ENCODE results near the gene MEA1. TPM values are rescaled to one million over a fixed set of nuclear protein-coding genes. Genes with fewer than 3 reads are reported as not detected.

Gene MEA1
- total RNA-seq, 4 donors from 2014 or later = 21.7 to 54.2 (median 37.3) TPM

DNA sequence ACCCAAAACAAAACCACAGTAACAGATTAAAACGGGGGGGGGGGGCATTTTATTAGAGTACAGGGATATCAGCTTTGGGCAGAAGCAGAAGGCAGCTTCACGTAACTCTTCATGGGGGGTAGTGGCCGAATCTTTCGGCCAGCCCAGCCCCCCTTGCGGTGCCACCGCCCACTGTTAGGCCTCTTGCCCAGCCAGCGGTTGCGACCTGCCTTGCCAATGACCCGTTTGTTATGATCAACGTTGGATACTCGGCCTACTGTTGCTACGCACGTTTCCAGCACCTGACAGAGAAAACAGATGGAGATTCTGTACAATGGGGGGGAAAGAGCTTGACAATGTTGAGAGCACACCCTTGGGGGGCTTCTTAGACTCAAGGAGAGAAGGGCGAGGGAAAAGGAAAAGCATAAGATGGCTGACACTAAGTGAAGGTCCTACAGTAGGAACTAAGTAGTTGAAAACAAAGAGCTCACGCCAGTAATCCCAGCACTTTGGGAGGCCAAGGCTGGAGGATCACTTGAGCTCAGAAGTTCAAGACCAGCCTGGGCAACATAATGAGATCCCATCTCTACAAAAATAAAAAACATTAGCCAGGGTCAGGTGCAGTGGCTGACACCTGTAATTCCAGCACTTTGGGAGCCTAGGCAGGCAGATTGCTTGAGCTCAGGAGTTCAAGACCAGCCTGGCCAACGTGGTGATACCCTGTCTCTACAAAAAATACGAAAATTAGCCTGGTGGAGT, 40.6 kb upstream of the MEA1 start:
- Histone ChIP-seq H3K36me3 (peaks cover 0 to 4% (median 0%) of the 10 kb centered on the region in 4 donors), H3K9me3 (no peaks in the 10 kb centered on the region), H3K4me3 (peak overlapping the region in 3 of 4 donors; percentile 62 to 98 (median 81)), H3K27me3 (no peaks in the 10 kb centered on the region), H3K4me1 (peaks cover 8 to 30% (median 20%) of the 10 kb centered on the region in 4 donors), H3K27ac (peak overlapping the region; percentile 90 to 97 (median 95))
- in situ Hi-C loops (cut with MboI; ENCODE audit: low pct_ligation_motif_present in 1 of 4, low pct_unique_long_range_greater_than_20kb in 1 of 4, low sequenced_read_pairs in 3 of 4) (no loop called here), intact Hi-C loops (cut with DNase I; ENCODE audit: low total_unique reads) (no loop called here)
- 74 to 83% methylated on average over 7 to 17 of the region's 17 CpGs for WGBS, 2 donors (ENCODE audit: low coverage in 1 of 2)
- DNase-seq = no peak
- TF ChIP-seq POLR2A (IDR thresholded peaks at IDR 0.05) (no peak), EP300 (IDR thresholded peaks at IDR 0.05; ENCODE audit: low read depth) (no peak), POLR2AphosphoS5 (IDR thresholded peaks at IDR 0.05) (no peak)
- TF ChIP-seq, protein P1, sequence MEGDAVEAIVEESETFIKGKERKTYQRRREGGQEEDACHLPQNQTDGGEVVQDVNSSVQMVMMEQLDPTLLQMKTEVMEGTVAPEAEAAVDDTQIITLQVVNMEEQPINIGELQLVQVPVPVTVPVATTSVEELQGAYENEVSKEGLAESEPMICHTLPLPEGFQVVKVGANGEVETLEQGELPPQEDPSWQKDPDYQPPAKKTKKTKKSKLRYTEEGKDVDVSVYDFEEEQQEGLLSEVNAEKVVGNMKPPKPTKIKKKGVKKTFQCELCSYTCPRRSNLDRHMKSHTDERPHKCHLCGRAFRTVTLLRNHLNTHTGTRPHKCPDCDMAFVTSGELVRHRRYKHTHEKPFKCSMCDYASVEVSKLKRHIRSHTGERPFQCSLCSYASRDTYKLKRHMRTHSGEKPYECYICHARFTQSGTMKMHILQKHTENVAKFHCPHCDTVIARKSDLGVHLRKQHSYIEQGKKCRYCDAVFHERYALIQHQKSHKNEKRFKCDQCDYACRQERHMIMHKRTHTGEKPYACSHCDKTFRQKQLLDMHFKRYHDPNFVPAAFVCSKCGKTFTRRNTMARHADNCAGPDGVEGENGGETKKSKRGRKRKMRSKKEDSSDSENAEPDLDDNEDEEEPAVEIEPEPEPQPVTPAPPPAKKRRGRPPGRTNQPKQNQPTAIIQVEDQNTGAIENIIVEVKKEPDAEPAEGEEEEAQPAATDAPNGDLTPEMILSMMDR (IDR thresholded peaks at IDR 0.05) = no peak

DNA sequence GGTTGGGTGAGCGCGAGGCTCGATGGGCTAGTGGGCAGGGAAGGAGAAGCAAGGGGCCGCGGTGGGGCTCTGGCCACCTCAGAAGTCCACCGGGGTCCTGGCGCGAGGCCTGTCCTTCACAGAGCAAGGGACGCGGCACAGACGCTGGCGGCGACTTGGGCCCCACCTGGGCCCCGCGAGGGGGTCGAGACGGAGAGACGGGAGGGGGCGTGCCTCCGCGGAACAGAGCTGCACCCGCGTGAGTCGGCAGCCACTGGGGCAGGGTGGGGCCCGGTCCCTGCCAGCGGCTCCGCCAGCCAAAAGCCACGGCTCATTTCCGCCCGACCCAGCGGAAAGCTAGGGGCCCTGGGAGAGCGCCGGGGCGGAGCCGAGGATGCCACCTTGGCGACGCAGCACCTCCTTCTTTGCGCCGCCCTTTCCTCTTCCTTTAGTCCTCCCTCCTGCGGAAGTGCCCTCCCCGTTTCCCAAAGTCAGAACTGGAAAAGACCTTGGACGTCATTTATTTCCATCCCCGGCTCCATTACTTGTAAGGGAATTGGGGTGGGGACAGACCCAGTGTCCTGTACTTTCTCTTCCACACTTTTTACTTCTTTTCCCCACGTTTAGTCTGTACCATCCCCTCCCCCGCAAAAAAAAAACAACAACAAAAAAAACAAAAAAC, 39.9 kb upstream of the MEA1 start, which contains the start of gene CUL7:
CUL7 (minus strand) TSS at position 307 of the 661 bp plus-strand sequence. CDS start 1,063 bp downstream, outside the sequence.
- peaks cover 0 to 4% (median 0%) of the 10 kb centered on the region in 4 donors for H3K36me3 ChIP-seq
- H3K4me3 ChIP-seq = peak within 1 kb of the TSS; percentile 62 to 98 (median 86)
- H3K27ac ChIP-seq = peak within 1 kb of the TSS; percentile 90 to 97 (median 95)
- H3K9me3 ChIP-seq = no peaks in the 10 kb centered on the region
- peak; percentile 95 for DNase-seq
- no peaks in the 10 kb centered on the region for H3K27me3 ChIP-seq
- TF ChIP-seq, protein P1 (IDR thresholded peaks at IDR 0.05) = no peak
- peak; percentile 68 to 94 (median 88) for TF ChIP-seq POLR2AphosphoS5 (IDR thresholded peaks at IDR 0.05)
- TF ChIP-seq EP300 (IDR thresholded peaks at IDR 0.05; ENCODE audit: low read depth) = no peak
- peak; percentile 90 for TF ChIP-seq POLR2A (IDR thresholded peaks at IDR 0.05)
- in situ Hi-C loops (cut with MboI; ENCODE audit: low pct_ligation_motif_present in 1 of 4, low pct_unique_long_range_greater_than_20kb in 1 of 4, low sequenced_read_pairs in 3 of 4) (no loop called here), intact Hi-C loops (cut with DNase I; ENCODE audit: low total_unique reads) (no loop called here)
- H3K4me1 ChIP-seq = peaks cover 8 to 28% (median 19%) of the 10 kb centered on the region in 4 donors
- 2 to 7% methylated on average over 2 to 45 of the region's 45 CpGs for WGBS, 2 donors (ENCODE audit: low coverage in 1 of 2)

DNA sequence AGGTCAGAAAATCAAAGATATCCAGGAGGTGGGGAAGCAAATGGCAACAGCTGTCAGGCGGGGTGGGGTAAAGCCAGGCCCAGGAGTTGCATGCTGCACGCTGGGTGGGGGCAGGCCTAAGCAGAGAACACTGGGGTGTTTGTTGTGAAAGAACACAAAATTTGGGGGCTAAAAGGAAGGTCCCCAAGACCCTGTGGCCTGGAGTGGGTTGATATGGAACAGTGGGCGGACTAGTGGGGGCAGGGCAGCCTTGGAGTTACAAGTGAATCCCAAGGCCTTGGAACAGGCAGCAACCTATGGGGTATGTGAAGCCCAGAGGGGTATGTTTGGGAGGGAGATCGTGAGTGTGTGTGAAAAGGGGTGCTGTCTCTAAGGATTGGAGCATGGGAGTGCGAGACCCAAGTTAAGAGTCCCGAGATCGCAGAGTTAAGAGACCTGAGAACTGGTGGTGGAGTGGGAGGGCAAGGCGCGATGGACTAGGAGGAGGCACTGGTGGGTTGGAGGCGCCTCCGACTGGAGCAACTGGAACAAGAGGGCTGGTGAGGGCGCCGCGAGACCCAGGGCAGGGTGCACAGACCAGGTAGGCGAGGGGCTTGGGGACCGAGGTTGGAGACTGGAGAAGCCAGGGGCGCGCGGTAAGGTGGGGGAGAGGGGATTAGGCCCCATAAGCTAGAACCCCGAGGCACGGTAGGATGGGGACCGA, 39.2 kb upstream of the MEA1 start:
- Histone ChIP-seq H3K36me3 (peaks cover 0 to 4% (median 2%) of the 10 kb centered on the region in 4 donors), H3K4me1 (peaks cover 4 to 22% (median 12%) of the 10 kb centered on the region in 4 donors), H3K27me3 (no peaks in the 10 kb centered on the region), H3K4me3 (peak overlapping the region; percentile 62 to 98 (median 86)), H3K27ac (peak overlapping the region; percentile 90 to 97 (median 95)), H3K9me3 (no peaks in the 10 kb centered on the region)
- in situ Hi-C loops (cut with MboI; ENCODE audit: low pct_ligation_motif_present in 1 of 4, low pct_unique_long_range_greater_than_20kb in 1 of 4, low sequenced_read_pairs in 3 of 4) = no loop called here
- WGBS, 2 donors (ENCODE audit: low coverage in 1 of 2) = 15 to 33% methylated on average over 9 to 22 of the region's 22 CpGs
- DNase-seq = peak; percentile 21
- TF ChIP-seq EP300 (IDR thresholded peaks at IDR 0.05; ENCODE audit: low read depth) = no peak
- no peak for TF ChIP-seq POLR2AphosphoS5 (IDR thresholded peaks at IDR 0.05)
- TF ChIP-seq, protein P1 (IDR thresholded peaks at IDR 0.05) = no peak
- no peak for TF ChIP-seq POLR2A (IDR thresholded peaks at IDR 0.05)
- intact Hi-C loops (cut with DNase I; ENCODE audit: low total_unique reads) = no loop called here

Measured in transverse colon (tissue), 4 donors.